OCI-LY1 (cell line): ENCODE data around the gene MRI1.

Experiments used
- H2AFZ ChIP-seq: fragments of 200-600 bp; sonication (generic), shearing (Covaris generic); 2 replicates; pipeline ENCODE4 v1.6.0; 2014; ENCODE audit warnings: antibody characterized with exemption, mild to moderate bottlenecking, low read length
- H3F3A ChIP-seq: fragments of 200-600 bp; sonication (generic), shearing (Covaris generic); 2 replicates; pipeline ENCODE4 v1.6.0; 2014; ENCODE audit warnings: mild to moderate bottlenecking, antibody characterized with exemption, low read length, moderate library complexity; ENCODE audit not compliant: insufficient read depth
- H3K27ac ChIP-seq: fragments of 200-600 bp; sonication (generic); 2 replicates; pipeline ENCODE4 v1.5.1; 2014; ENCODE audit warnings: low read length, mixed run types, mild to moderate bottlenecking, low read depth; ENCODE audit not compliant: poor library complexity, severe bottlenecking
- H3K27me3 ChIP-seq: fragments of 200-600 bp; sonication (generic); 2 replicates; pipeline ENCODE4 v1.6.0; 2014; ENCODE audit warnings: antibody characterized with exemption, mild to moderate bottlenecking, low read length, moderate library complexity; ENCODE audit not compliant: insufficient read depth
- H3K36me3 ChIP-seq: fragments of 200-600 bp; sonication (generic); 2 replicates; pipeline ENCODE4 v1.6.1; 2014; ENCODE audit warnings: mild to moderate bottlenecking, antibody characterized with exemption, low read length, moderate library complexity, mixed read lengths; ENCODE audit not compliant: insufficient read depth
- H3K4me1 ChIP-seq: fragments of 200-600 bp; sonication (generic); 2 replicates; pipeline ENCODE4 v1.5.1; 2014; ENCODE audit warnings: mild to moderate bottlenecking, low read length, moderate library complexity; ENCODE audit not compliant: insufficient read depth, severe bottlenecking
- H3K4me2 ChIP-seq: fragments of 200-600 bp; sonication (generic), shearing (Covaris generic); 2 replicates; pipeline ENCODE4 v1.6.1; 2014; ENCODE audit warnings: low read length
- H3K4me3 ChIP-seq: fragments of 200-600 bp; sonication (generic); 2 replicates; pipeline ENCODE4 v1.5.1; 2014; ENCODE audit warnings: low read length, low read depth, mild to moderate bottlenecking, mixed read lengths; ENCODE audit not compliant: poor library complexity, severe bottlenecking
- H3K79me2 ChIP-seq: fragments of 200-600 bp; shearing (Covaris generic); 2 replicates; pipeline ENCODE4 v1.6.1; 2016; ENCODE audit warnings: mixed run types, low read length, mixed read lengths; ENCODE audit not compliant: insufficient read depth
- H3K9ac ChIP-seq: fragments of 200-600 bp; sonication (generic), shearing (Covaris generic); 2 replicates; pipeline ENCODE4 v1.6.1; 2014; ENCODE audit warnings: mild to moderate bottlenecking, low read length, mixed read lengths
- H3K9me2 ChIP-seq: fragments of 200-600 bp; sonication (generic), shearing (Covaris generic); 2 replicates; pipeline ENCODE4 v1.6.1; 2014; ENCODE audit warnings: low read depth, mild to moderate bottlenecking, low read length, mixed read lengths
- H3K9me3 ChIP-seq: fragments of 200-600 bp; shearing (Covaris generic); 2 replicates; pipeline ENCODE4 v1.6.1; 2014; ENCODE audit warnings: low read length, mixed read lengths
- H4K20me1 ChIP-seq: fragments of 200-600 bp; sonication (generic), shearing (Covaris generic); 2 replicates; pipeline ENCODE4 v1.6.0; 2016; ENCODE audit warnings: mild to moderate bottlenecking, low read length; ENCODE audit not compliant: insufficient read depth
- CTCF ChIP-seq: fragments of 200-600 bp; sonication (generic), shearing (Covaris generic); IDR thresholded peaks from 2 replicates; pipeline ENCODE4 v1.5.1; 2017; ENCODE audit warnings: mild to moderate bottlenecking, antibody characterized with exemption, low read length, moderate library complexity, mixed read lengths
- EZH2 ChIP-seq: fragments of 200-600 bp; sonication (generic), shearing (Covaris generic); IDR thresholded peaks from 2 replicates; pipeline ENCODE4 v1.8.0; 2017; ENCODE audit warnings: borderline replicate concordance, mixed run types, mild to moderate bottlenecking, antibody characterized with exemption, low read length, moderate library complexity, mixed read lengths

The MRI1 gene

GRCh38 chr19:13756210-13756609 lies 8.1 kb upstream of the MRI1 start:
- H2AFZ ChIP-seq = no peak overlapping the region
- no peak overlapping the region for H3K27ac ChIP-seq
- H3K9me3 ChIP-seq = no peaks in the 10 kb centered on the region
- H3K27me3 ChIP-seq = no peaks in the 10 kb centered on the region
- H3K36me3 ChIP-seq = peaks cover 60% of the 10 kb centered on the region
- H3K4me3 ChIP-seq = no peak overlapping the region
- no peak overlapping the region for H3K9ac ChIP-seq
- no peaks in the 10 kb centered on the region for H3K79me2 ChIP-seq
- H3F3A ChIP-seq = no peaks in the 10 kb centered on the region
- H4K20me1 ChIP-seq = no peaks in the 10 kb centered on the region
- no peaks in the 10 kb centered on the region for H3K9me2 ChIP-seq
- H3K4me1 ChIP-seq = no peaks in the 10 kb centered on the region
- H3K4me2 ChIP-seq = no peak overlapping the region
- no peak for TF ChIP-seq EZH2

GRCh38 chr19:13757805-13758772 lies 6.2 kb upstream of the MRI1 start:
- Histone ChIP-seq H3K4me2 (no peak overlapping the region), H3K4me3 (no peak overlapping the region), H3K9me3 (no peaks in the 10 kb centered on the region), H3K4me1 (no peaks in the 10 kb centered on the region), H3K36me3 (peaks cover 53% of the 10 kb centered on the region), H4K20me1 (no peaks in the 10 kb centered on the region), H3K27me3 (no peaks in the 10 kb centered on the region), H3K9me2 (no peaks in the 10 kb centered on the region), H3K79me2 (no peaks in the 10 kb centered on the region), H3K27ac (no peak overlapping the region), H3F3A (no peaks in the 10 kb centered on the region), H2AFZ (no peak overlapping the region), H3K9ac (no peak overlapping the region)
- no peak for TF ChIP-seq EZH2
- TF ChIP-seq CTCF = no peak

GRCh38 chr19:13758795-13759194 lies 5.5 kb upstream of the MRI1 start:
- Histone ChIP-seq H3K4me1 (peaks cover under 1% of the 10 kb centered on the region), H3K4me3 (no peak overlapping the region), H3K36me3 (peaks cover 52% of the 10 kb centered on the region), H3K9ac (no peak overlapping the region), H2AFZ (no peak overlapping the region), H3K27me3 (no peaks in the 10 kb centered on the region), H3K9me3 (no peaks in the 10 kb centered on the region), H3K27ac (no peak overlapping the region), H3K4me2 (no peak overlapping the region), H3F3A (no peaks in the 10 kb centered on the region), H3K79me2 (no peaks in the 10 kb centered on the region), H4K20me1 (no peaks in the 10 kb centered on the region), H3K9me2 (no peaks in the 10 kb centered on the region)
- no peak for TF ChIP-seq CTCF
- TF ChIP-seq EZH2 = no peak
